Measurements from ENCODE around the gene DECR2. TPM values are rescaled to one million over a fixed set of nuclear protein-coding genes. Genes with fewer than 3 reads are reported as not detected.
A peak's percentile ranks its signal among the peaks of the same experiment; 100 is the strongest.

The DECR2 gene
- total and polyA plus RNA-seq, 2 experiments from 2014 or later, result 50.0 to 51.5 TPM

GRCh38 chr16:379961-380761 is 21.5 kb upstream of the DECR2 start:
- peak overlapping the region; percentile 76 for H3K27ac ChIP-seq

DNA sequence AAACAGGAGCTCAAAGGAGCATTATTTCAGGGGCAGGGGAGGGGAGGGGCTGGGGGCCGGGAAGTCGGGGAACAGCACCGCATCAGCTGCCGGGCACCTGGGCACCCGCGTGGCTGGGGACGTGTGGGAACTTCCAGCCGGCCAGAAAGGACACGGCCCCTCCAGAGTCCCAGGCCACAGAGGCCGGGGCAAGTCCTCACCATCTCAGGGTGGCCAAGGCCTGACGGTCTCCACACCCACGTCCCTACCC is 21.0 kb upstream of the DECR2 start:
- TF ChIP-seq, protein P1, sequence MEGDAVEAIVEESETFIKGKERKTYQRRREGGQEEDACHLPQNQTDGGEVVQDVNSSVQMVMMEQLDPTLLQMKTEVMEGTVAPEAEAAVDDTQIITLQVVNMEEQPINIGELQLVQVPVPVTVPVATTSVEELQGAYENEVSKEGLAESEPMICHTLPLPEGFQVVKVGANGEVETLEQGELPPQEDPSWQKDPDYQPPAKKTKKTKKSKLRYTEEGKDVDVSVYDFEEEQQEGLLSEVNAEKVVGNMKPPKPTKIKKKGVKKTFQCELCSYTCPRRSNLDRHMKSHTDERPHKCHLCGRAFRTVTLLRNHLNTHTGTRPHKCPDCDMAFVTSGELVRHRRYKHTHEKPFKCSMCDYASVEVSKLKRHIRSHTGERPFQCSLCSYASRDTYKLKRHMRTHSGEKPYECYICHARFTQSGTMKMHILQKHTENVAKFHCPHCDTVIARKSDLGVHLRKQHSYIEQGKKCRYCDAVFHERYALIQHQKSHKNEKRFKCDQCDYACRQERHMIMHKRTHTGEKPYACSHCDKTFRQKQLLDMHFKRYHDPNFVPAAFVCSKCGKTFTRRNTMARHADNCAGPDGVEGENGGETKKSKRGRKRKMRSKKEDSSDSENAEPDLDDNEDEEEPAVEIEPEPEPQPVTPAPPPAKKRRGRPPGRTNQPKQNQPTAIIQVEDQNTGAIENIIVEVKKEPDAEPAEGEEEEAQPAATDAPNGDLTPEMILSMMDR (IDR thresholded peaks at IDR 0.05; ENCODE audit: low read depth, low read length), result no peak
- peaks cover 6% of the 10 kb centered on the region for H3K36me3 ChIP-seq
- no peaks in the 10 kb centered on the region for H3K27me3 ChIP-seq
- H3K9me3 ChIP-seq (ENCODE audit: low read depth), result no peaks in the 10 kb centered on the region
- peak overlapping the region; percentile 98 for H3K4me3 ChIP-seq
- peaks cover 11% of the 10 kb centered on the region for H3K4me1 ChIP-seq (ENCODE audit: low read depth)
- peak overlapping the region; percentile 76 for H3K27ac ChIP-seq
- no peak for DNase-seq (ENCODE audit: low read depth in 1 of 2, low spot score in 1 of 2)

More at GRCh38 chr16:379961-380761, 21.5 kb upstream of the DECR2 start:
- Histone ChIP-seq H3K4me1 (ENCODE audit: low read depth) (peaks cover 11% of the 10 kb centered on the region), H3K4me3 (peak overlapping the region; percentile 98), H3K9me3 (ENCODE audit: low read depth) (no peaks in the 10 kb centered on the region), H3K27me3 (no peaks in the 10 kb centered on the region), H3K36me3 (peaks cover 6% of the 10 kb centered on the region)
- TF ChIP-seq, protein P1 (IDR thresholded peaks at IDR 0.05; ENCODE audit: low read depth, low read length), result no peak
- no peak for DNase-seq (ENCODE audit: low read depth in 1 of 2, low spot score in 1 of 2)

- peaks cover 16% of the 10 kb centered on the region for H3K4me1 ChIP-seq (ENCODE audit: low read depth)
- peak in 1 of 2 donors; percentile 67 for DNase-seq (ENCODE audit: low read depth in 1 of 2, low spot score in 1 of 2)
- H3K9me3 ChIP-seq (ENCODE audit: low read depth), result no peaks in the 10 kb centered on the region
- H3K27ac ChIP-seq, result peak overlapping the region; percentile 76
- TF ChIP-seq, protein P1 (IDR thresholded peaks at IDR 0.05; ENCODE audit: low read depth, low read length), result no peak
- H3K27me3 ChIP-seq, result no peaks in the 10 kb centered on the region
- H3K36me3 ChIP-seq, result peaks cover 6% of the 10 kb centered on the region
- peak overlapping the region; percentile 98 for H3K4me3 ChIP-seq
Observed at GRCh38 chr16:381012-381788, 20.5 kb upstream of the DECR2 start.

DNA sequence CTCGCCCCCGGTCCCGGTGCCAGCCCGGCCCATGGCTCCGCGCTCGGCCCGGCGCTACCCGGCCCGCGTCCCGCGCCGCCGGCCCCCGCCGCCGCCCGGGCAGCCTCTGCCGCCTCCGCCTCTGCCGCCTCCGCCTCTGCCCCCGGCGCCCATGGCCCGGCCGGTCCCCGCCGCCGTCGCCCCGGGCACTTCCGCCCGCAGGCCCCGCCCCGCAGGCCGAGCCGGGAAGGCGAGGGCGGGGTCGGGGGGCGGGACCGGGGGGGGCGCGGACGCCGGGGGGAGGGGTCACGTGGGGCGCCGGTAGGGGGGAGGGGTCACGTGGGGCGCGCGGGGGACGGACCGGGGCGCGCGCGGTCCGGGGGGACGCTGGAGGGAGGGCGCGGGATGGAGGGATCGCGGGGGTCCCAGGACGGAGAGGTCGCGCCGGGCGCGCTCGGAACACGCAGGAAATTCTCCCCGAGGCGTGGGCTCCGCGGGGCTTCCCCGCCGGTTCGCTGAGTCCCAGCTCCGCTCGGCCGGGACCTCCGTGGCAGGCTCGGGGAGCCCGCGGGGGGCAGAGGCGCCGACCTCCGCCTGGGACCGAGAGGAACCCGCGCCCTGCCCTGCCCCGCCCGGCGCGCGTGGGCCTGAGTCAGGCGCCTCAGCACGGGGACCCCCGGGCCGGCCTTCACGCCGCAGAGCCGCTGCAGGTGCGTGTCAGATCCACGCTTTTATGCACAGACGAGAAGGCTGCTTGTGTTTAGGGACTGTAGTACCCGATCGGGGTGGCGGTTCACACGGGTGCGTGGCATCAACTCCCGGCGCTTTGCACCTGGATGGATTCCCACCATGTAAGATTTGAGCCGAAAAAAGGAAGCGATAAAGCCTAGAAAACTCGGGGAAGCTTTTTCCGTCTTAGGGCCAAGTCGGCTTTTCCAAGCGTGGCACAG is 19.6 kb upstream of the DECR2 start, which contains the start of gene PGAP6:
PGAP6 (minus strand) TSS at position 190 of the 929 bp plus-strand sequence; CDS start at position 33, 157 bp downstream.
- peaks cover 1% of the 10 kb centered on the region for H3K36me3 ChIP-seq
- no peaks in the 10 kb centered on the region for H3K9me3 ChIP-seq (ENCODE audit: low read depth)
- peak within 1 kb of the TSS; percentile 100 for H3K4me3 ChIP-seq
- peak within 1 kb of the TSS; percentile 76 for H3K27ac ChIP-seq
- H3K27me3 ChIP-seq, result no peaks in the 10 kb centered on the region
- peak; percentile 61 to 80 for DNase-seq (ENCODE audit: low read depth in 1 of 2, low spot score in 1 of 2)
- H3K4me1 ChIP-seq (ENCODE audit: low read depth), result peaks cover 25% of the 10 kb centered on the region
- TF ChIP-seq, protein P1 (IDR thresholded peaks at IDR 0.05; ENCODE audit: low read depth, low read length), result no peak
